ENCODE measurements around the gene FBXO34.

FBXO34 gene

DNA sequence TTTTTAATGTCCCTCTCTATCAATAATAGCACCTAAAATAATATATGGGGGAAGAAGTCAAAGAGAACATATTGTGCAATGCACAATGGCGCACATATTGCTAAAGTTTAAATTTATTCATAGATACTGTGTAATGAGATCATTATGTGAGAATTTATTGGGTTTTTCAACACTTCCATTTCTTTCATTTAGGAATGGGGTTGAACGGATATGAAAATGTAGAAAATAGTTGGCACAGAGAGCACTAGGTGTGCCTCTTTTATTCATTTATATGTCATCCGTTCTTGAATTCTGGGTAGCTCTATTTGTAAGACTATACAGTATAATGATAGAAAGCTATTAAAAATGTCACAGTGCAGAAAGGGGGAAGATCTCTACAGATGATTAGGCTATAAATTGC lies 76.5 kb downstream of the FBXO34 start:
- H3K36me3 ChIP-seq = peaks cover 26% of the 10 kb centered on the region
- H3K27ac ChIP-seq = no peak overlapping the region
- H3K4me1 ChIP-seq (ENCODE audit: control insufficient read depth in 1 of 2, insufficient read depth in 1 of 2, low read depth in 1 of 2, low read length in 1 of 2) = no peaks in the 10 kb centered on the region
- TF ChIP-seq, protein P1, sequence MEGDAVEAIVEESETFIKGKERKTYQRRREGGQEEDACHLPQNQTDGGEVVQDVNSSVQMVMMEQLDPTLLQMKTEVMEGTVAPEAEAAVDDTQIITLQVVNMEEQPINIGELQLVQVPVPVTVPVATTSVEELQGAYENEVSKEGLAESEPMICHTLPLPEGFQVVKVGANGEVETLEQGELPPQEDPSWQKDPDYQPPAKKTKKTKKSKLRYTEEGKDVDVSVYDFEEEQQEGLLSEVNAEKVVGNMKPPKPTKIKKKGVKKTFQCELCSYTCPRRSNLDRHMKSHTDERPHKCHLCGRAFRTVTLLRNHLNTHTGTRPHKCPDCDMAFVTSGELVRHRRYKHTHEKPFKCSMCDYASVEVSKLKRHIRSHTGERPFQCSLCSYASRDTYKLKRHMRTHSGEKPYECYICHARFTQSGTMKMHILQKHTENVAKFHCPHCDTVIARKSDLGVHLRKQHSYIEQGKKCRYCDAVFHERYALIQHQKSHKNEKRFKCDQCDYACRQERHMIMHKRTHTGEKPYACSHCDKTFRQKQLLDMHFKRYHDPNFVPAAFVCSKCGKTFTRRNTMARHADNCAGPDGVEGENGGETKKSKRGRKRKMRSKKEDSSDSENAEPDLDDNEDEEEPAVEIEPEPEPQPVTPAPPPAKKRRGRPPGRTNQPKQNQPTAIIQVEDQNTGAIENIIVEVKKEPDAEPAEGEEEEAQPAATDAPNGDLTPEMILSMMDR (IDR thresholded peaks at IDR 0.05) = no peak
- H3K27me3 ChIP-seq = no peaks in the 10 kb centered on the region
- H3K9me3 ChIP-seq = no peaks in the 10 kb centered on the region
- no peak overlapping the region for H3K4me3 ChIP-seq (ENCODE audit: low read depth in 1 of 2, low read length in 1 of 2)

DNA sequence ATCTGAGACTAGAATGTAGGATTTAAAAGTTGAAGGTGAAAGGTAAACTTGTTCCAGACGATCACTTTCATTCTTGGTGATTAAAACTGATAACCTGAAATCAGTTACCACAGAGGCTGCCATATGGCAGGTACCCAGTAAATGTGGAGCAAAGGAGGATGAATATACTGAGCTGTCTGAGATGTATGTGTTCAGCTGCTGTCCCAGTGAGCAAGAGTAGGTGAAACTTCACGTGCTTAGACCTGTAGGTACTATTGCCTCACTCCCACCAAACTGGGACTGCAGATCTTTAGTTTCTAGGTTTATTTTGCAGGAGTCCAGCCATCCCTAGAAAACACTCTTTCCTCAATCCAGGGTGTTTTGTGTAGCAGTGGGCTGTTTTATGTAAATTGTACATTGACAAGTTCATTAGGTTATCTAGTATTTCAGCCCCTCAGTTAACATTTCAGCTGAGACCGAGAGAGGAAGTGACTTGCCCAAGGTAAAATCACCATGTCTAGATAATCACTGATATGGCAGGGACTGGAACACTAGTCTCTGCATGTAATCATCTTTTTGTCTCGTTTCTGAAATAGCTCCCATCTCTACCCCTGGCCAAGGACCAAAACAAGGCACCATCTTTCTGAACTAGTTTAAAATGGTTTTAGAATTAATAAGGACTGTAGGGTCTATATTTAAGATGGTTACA lies 77.7 kb downstream of the FBXO34 start:
- Histone ChIP-seq H3K4me3 (ENCODE audit: low read depth in 1 of 2, low read length in 1 of 2) (no peak overlapping the region), H3K36me3 (peaks cover 26% of the 10 kb centered on the region), H3K27me3 (no peaks in the 10 kb centered on the region), H3K9me3 (no peaks in the 10 kb centered on the region), H3K27ac (no peak overlapping the region), H3K4me1 (ENCODE audit: control insufficient read depth in 1 of 2, insufficient read depth in 1 of 2, low read depth in 1 of 2, low read length in 1 of 2) (no peaks in the 10 kb centered on the region)
- TF ChIP-seq, protein P1 (IDR thresholded peaks at IDR 0.05) = no peak

DNA sequence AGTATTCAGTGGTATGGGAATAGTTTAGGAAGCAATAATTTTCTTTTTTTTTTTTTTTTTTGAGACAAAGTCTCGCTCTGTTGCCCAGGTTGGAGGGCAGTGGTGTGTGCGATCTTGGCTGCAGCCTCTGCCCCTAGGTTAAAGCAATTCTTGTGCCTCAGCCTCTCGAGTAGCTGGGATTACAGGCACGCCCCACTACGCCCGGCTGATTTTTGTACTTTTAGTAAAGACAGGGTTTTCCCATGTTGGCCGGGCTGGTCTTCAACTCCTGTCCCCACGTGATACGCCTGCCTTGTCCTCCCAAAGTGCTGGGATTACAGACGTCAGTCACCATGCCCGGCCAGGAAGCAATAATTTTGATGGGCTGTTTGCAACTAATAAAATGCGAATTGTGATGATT lies 78.3 kb downstream of the FBXO34 start:
- Histone ChIP-seq H3K27me3 (no peaks in the 10 kb centered on the region), H3K4me3 (ENCODE audit: low read depth in 1 of 2, low read length in 1 of 2) (no peak overlapping the region), H3K36me3 (peaks cover 26% of the 10 kb centered on the region), H3K4me1 (ENCODE audit: control insufficient read depth in 1 of 2, insufficient read depth in 1 of 2, low read depth in 1 of 2, low read length in 1 of 2) (no peaks in the 10 kb centered on the region), H3K27ac (no peak overlapping the region), H3K9me3 (no peaks in the 10 kb centered on the region)
- TF ChIP-seq, protein P1 (IDR thresholded peaks at IDR 0.05) = no peak

DNA sequence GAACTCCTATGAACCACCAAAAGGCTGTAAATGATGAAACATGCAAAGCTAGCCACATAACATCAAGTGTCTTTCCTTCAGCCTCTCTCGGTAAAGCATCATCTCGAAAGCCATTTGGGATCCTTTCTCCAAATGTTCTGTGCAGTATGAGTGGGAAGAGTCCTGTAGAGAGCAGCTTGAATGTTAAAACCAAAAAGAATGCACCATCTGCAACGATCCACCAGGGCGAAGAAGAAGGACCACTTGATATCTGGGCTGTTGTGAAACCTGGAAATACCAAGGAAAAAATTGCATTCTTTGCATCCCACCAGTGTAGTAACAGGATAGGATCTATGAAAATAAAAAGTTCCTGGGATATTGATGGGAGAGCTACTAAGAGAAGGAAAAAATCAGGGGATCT lies 79.2 kb downstream of the FBXO34 start:
- H3K27ac ChIP-seq = no peak overlapping the region
- no peaks in the 10 kb centered on the region for H3K4me1 ChIP-seq (ENCODE audit: control insufficient read depth in 1 of 2, insufficient read depth in 1 of 2, low read depth in 1 of 2, low read length in 1 of 2)
- H3K4me3 ChIP-seq (ENCODE audit: low read depth in 1 of 2, low read length in 1 of 2) = no peak overlapping the region
- H3K27me3 ChIP-seq = no peaks in the 10 kb centered on the region
- peaks cover 33% of the 10 kb centered on the region for H3K36me3 ChIP-seq
- no peaks in the 10 kb centered on the region for H3K9me3 ChIP-seq
- TF ChIP-seq, protein P1 (IDR thresholded peaks at IDR 0.05) = no peak

DNA sequence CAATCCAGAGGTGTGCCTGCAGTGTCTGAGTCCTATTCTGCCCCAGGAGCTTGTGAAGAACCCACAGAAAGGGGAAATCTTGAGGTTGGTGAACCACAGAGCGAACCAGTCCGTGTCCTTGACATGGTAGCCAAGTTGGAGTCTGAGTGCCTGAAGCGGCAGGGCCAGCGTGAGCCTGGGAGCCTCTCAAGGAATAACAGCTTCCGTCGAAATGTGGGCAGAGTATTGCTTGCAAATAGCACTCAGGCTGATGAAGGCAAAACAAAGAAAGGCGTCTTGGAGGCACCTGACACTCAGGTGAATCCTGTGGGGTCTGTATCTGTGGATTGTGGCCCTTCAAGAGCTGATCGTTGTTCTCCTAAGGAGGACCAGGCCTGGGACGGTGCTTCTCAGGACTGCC lies 79.9 kb downstream of the FBXO34 start:
- Histone ChIP-seq H3K27ac (no peak overlapping the region), H3K27me3 (no peaks in the 10 kb centered on the region), H3K36me3 (peaks cover 36% of the 10 kb centered on the region), H3K4me3 (ENCODE audit: low read depth in 1 of 2, low read length in 1 of 2) (no peak overlapping the region), H3K4me1 (ENCODE audit: control insufficient read depth in 1 of 2, insufficient read depth in 1 of 2, low read depth in 1 of 2, low read length in 1 of 2) (no peaks in the 10 kb centered on the region), H3K9me3 (no peaks in the 10 kb centered on the region)
- TF ChIP-seq, protein P1 (IDR thresholded peaks at IDR 0.05) = no peak

Data from neutrophil (primary cell).